Natural killer cell treated with Interleukin-12 subunit alpha and Interleukin-12 subunit beta and Interleukin-15 and Interleukin-18, amount 100 ng/mL, for 72 hours (primary cell): Measurements from ENCODE around the gene ZSCAN2. TPM values are rescaled to one million over a fixed set of nuclear protein-coding genes. Genes with fewer than 3 reads are reported as not detected.

Experiments
- ATAC-seq, 2 donors: fragments of 150-1000 bp; cut with Tn5 transposase in 1 of 2; sonication (Bioruptor Pico), chemical (Tn5 transposase) in 1 of 2; 2 replicates each; pipeline ENCODE4 v1.10.0; 2021
- DNase-seq: peaks from one replicate; pipeline ENCODE4 v3.0.0; 2022; ENCODE audit warnings: low spot score
- H3K27ac Mint-ChIP-seq, 2 donors: 1 replicate in 1 of 2; 2 replicates in 1 of 2; pipeline ENCODE4 v1.8.0; 2022; ENCODE audit warnings: mixed read lengths in 2 of 2, mild to moderate bottlenecking in 1 of 2, moderate library complexity in 1 of 2
- H3K27me3 Mint-ChIP-seq, 2 donors: 1 replicate in 1 of 2; 2 replicates in 1 of 2; pipeline ENCODE4 v1.8.0; 2022; ENCODE audit warnings: mixed read lengths in 2 of 2
- H3K36me3 Mint-ChIP-seq: one replicate; pipeline ENCODE4 v1.8.0; 2022; ENCODE audit warnings: mixed read lengths
- H3K4me1 Mint-ChIP-seq, 2 donors: 1 replicate in 1 of 2; 2 replicates in 1 of 2; pipeline ENCODE4 v1.8.0; 2022; ENCODE audit warnings: low read depth in 2 of 2, mixed read lengths in 2 of 2, mild to moderate bottlenecking in 1 of 2
- H3K4me3 Mint-ChIP-seq: one replicate; pipeline ENCODE4 v1.8.0; 2022; ENCODE audit warnings: mixed read lengths
- H3K9me3 Mint-ChIP-seq: 2 replicates; pipeline ENCODE4 v1.8.0; 2022; ENCODE audit warnings: mixed read lengths
- total RNA-seq, 2 donors: library from RNA; stranded (reverse); gene quantifications; one replicate each; pipeline ENCODE4 v1.2.3, GENCODE V29; 2022

ZSCAN2 gene
- total RNA-seq, 2 donors from 2014 or later = 5.5 to 9.2 TPM

DNA sequence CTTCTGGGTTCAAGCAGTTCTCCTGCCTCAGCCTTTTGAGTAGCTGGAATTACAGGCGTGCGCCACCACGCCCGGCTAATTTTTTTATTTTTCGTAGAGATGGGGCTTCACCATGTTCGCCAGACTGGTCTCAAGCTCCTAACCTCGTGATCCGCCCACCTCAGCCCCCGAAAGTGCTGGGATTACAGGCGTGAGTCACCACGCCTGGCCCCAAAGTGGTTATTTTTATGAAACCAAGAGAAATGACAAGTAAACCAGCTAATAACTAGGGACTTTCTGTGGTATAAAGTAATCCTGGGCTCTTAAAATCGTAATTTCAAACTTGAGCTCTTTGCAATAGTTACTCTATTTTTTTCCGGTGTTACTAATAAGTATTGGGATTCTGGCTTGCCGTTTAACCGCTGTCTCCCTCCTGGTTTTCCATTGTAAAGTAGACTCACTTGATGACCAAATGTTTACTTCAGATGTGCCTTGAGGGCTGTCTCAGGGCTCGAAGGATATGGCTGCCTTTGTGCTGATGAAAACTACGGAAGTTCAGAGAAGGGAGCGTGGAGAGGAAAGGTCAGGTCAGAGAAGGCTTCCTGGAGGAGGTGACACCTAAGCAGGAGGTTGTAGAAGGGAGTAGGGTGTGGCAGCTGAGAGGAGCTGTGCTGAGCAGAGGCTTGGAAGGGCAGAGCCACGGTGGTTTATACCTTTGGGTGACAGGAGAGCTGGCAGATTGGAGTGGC, 4.2 kb downstream of the ZSCAN2 start:
- DNase-seq (no peak), ATAC-seq (no peak)
- Mint-ChIP-seq H3K27me3 (no peaks in the 10 kb centered on the region), H3K4me1 (peaks cover 23 to 60% of the 10 kb centered on the region in 2 donors), H3K27ac (peak overlapping the region; percentile 37 to 84), H3K4me3 (peak overlapping the region; percentile 90), H3K36me3 (peaks cover 4% of the 10 kb centered on the region), H3K9me3 (no peaks in the 10 kb centered on the region)

DNA sequence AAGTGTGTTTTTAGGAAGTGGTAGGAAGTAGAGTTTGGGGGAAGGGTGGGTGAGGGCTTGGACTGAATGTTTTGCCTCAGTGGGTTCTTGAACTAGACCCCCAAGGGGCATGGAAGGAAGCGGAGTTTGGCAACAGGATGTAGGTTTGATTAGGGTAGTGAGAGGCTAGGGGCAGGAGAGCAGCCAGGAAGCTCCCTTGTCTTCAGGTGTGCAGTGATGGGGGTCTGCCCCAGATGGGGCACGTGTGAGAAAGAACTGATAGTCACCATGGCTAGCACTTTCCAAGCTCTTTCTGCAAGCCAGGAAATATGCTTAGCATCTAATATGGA, 4.7 kb downstream of the ZSCAN2 start:
- peaks cover 4% of the 10 kb centered on the region for H3K36me3 Mint-ChIP-seq
- H3K27ac Mint-ChIP-seq = peak overlapping the region; percentile 37 to 84
- H3K9me3 Mint-ChIP-seq = no peaks in the 10 kb centered on the region
- DNase-seq (no peak), ATAC-seq (no peak)
- H3K4me3 Mint-ChIP-seq = peak overlapping the region; percentile 90
- no peaks in the 10 kb centered on the region for H3K27me3 Mint-ChIP-seq
- H3K4me1 Mint-ChIP-seq = peaks cover 23 to 56% of the 10 kb centered on the region in 2 donors

DNA sequence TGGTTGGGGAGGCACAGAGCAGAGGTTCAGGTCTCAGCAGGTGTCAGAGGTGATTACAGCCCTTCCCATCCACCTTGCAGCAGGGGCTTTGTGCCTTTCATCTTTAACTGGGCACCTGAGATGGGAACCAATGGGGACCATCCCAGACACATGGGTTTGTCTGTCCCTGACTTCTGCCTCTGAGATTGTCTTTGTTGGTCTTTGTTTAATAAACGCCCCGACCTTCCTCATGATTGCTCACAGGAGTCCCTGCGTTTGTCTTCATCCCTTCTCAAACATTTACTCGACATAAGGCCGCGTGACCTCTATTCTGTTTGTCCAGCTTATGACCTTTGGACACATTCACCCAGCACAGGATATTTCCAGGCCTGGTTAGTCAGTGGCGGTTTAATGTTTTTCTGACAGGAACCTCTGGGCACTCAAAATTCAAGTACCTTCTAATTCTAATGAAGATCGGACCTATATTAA, 5.9 kb downstream of the ZSCAN2 start:
- ATAC-seq = no peak
- peaks cover 19 to 53% of the 10 kb centered on the region in 2 donors for H3K4me1 Mint-ChIP-seq

GRCh38 chr15:84608707-84609284, 8.0 kb downstream of the ZSCAN2 start:
- Mint-ChIP-seq H3K4me1 (peaks cover 13 to 32% of the 10 kb centered on the region in 2 donors), H3K27ac (no peak overlapping the region)

More for the DNA sequence above, 5.9 kb downstream of the ZSCAN2 start:
- no peaks in the 10 kb centered on the region for H3K27me3 Mint-ChIP-seq
- H3K27ac Mint-ChIP-seq = peak overlapping the region in 1 of 2 donors; percentile 84
- no peak overlapping the region for H3K4me3 Mint-ChIP-seq
- peaks cover 4% of the 10 kb centered on the region for H3K36me3 Mint-ChIP-seq
- H3K9me3 Mint-ChIP-seq = no peaks in the 10 kb centered on the region
- no peak for DNase-seq

GRCh38 chr15:84609818-84610525, 9.2 kb downstream of the ZSCAN2 start:
- ATAC-seq (no peak), DNase-seq (no peak)
- Mint-ChIP-seq H3K4me1 (peaks cover 6 to 23% of the 10 kb centered on the region in 2 donors), H3K36me3 (peaks cover 4% of the 10 kb centered on the region), H3K27me3 (no peaks in the 10 kb centered on the region), H3K9me3 (no peaks in the 10 kb centered on the region), H3K27ac (peak overlapping the region in 1 of 2 donors; percentile 17), H3K4me3 (no peak overlapping the region)

More at GRCh38 chr15:84608707-84609284, 8.0 kb downstream of the ZSCAN2 start:
- DNase-seq (no peak), ATAC-seq (no peak)
- no peaks in the 10 kb centered on the region for H3K9me3 Mint-ChIP-seq
- no peak overlapping the region for H3K4me3 Mint-ChIP-seq
- no peaks in the 10 kb centered on the region for H3K27me3 Mint-ChIP-seq
- peaks cover 4% of the 10 kb centered on the region for H3K36me3 Mint-ChIP-seq

DNA sequence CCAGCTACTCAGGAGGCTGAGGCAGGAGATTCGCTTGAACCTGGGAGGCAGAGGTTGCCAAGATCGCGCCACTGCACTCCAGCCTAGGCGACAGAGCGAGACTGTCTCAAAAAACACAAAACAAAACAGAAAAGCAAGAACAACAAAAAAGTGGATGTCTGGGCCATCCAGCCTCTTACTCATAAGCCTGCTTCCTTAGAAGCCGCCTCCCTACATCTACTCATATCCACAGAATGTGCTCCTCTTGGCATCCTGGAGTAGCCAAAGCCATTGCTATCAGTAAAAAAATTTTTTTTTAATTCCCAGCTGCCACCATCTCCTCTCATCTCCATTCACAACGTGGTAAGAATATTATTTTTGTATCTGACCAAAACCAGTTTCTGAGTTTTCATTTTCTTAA, 10.8 kb downstream of the ZSCAN2 start:
- ATAC-seq = no peak
- Mint-ChIP-seq H3K27me3 (no peaks in the 10 kb centered on the region), H3K4me1 (peaks cover 0 to 7% of the 10 kb centered on the region in 2 donors), H3K4me3 (no peak overlapping the region), H3K27ac (no peak overlapping the region), H3K36me3 (no peaks in the 10 kb centered on the region), H3K9me3 (no peaks in the 10 kb centered on the region)
- no peak for DNase-seq

GRCh38 chr15:84616235-84616634, 15.4 kb downstream of the ZSCAN2 start:
- Mint-ChIP-seq H3K9me3 (peaks cover 9% of the 10 kb centered on the region), H3K36me3 (peaks cover 14% of the 10 kb centered on the region), H3K27me3 (no peaks in the 10 kb centered on the region), H3K4me1 (peaks cover 0 to 3% of the 10 kb centered on the region in 2 donors), H3K27ac (no peak overlapping the region), H3K4me3 (no peak overlapping the region)
- ATAC-seq (no peak), DNase-seq (no peak)

DNA sequence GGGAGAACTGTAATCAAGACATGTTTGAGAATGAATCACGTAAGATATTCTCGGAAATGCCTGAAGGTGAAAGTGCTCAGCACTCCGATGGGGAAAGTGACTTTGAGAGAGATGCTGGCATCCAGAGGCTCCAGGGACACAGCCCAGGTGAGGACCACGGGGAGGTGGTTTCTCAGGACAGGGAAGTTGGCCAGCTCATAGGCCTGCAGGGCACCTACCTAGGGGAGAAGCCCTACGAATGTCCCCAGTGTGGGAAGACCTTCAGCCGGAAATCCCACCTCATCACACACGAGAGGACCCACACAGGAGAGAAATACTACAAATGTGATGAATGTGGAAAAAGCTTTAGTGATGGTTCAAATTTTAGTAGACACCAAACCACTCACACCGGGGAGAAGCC, 19.8 kb downstream of the ZSCAN2 start:
- ATAC-seq = no peak
- Mint-ChIP-seq H3K27ac (no peak overlapping the region), H3K4me3 (no peak overlapping the region), H3K27me3 (no peaks in the 10 kb centered on the region), H3K36me3 (peaks cover 16% of the 10 kb centered on the region), H3K4me1 (peaks cover 0 to 8% of the 10 kb centered on the region in 2 donors), H3K9me3 (peaks cover 9% of the 10 kb centered on the region)
- peak; percentile 12 for DNase-seq

DNA sequence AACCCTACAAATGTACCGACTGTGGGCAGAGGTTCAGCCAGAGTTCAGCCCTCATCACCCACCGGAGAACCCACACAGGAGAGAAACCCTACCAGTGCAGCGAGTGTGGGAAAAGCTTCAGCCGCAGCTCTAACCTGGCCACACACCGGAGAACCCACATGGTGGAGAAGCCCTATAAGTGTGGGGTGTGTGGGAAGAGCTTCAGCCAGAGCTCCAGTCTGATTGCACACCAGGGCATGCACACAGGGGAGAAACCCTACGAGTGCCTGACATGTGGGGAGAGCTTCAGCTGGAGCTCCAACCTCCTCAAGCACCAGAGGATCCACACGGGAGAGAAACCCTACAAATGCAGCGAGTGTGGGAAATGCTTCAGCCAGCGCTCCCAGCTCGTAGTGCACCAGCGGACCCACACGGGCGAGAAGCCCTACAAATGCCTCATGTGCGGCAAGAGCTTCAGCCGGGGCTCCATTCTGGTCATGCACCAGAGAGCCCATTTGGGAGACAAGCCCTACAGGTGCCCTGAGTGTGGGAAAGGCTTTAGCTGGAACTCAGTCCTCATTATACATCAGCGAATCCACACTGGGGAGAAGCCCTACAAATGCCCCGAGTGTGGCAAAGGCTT, 20.7 kb downstream of the ZSCAN2 start:
- H3K9me3 Mint-ChIP-seq = peaks cover 9% of the 10 kb centered on the region
- H3K4me1 Mint-ChIP-seq = peaks cover 0 to 8% of the 10 kb centered on the region in 2 donors
- H3K36me3 Mint-ChIP-seq = peaks cover 16% of the 10 kb centered on the region
- H3K27me3 Mint-ChIP-seq = no peaks in the 10 kb centered on the region
- no peak overlapping the region for H3K27ac Mint-ChIP-seq
- no peak overlapping the region for H3K4me3 Mint-ChIP-seq
- ATAC-seq = no peak
- peak; percentile 51 for DNase-seq

DNA sequence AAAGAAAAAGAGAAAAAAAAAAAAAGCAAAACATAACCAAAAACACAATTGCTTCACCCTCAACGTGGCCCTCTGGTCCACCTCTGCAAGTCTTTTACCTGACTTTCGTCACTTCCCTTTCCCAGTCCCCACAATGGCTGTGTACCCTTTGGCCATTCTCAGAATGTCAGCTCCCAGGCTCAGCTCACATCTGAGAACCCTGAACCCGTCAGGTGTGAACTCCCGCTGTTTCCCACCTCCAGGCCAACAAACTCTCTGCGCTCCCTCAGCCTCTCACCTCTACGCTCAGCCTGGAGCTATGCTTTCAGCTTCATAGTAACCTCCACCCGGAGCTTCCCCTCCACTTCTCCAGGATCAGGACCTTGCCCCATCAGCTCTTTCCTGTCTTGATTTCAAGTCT, 23.6 kb downstream of the ZSCAN2 start:
- Mint-ChIP-seq H3K27me3 (no peaks in the 10 kb centered on the region), H3K36me3 (peaks cover 16% of the 10 kb centered on the region), H3K4me3 (no peak overlapping the region), H3K27ac (no peak overlapping the region), H3K4me1 (peaks cover 0 to 8% of the 10 kb centered on the region in 2 donors), H3K9me3 (peaks cover 9% of the 10 kb centered on the region)
- ATAC-seq (no peak), DNase-seq (no peak)

- H3K4me1 Mint-ChIP-seq = peaks cover 0 to 8% of the 10 kb centered on the region in 2 donors
Measured at GRCh38 chr15:84625123-84625522, 24.3 kb downstream of the ZSCAN2 start.

DNA sequence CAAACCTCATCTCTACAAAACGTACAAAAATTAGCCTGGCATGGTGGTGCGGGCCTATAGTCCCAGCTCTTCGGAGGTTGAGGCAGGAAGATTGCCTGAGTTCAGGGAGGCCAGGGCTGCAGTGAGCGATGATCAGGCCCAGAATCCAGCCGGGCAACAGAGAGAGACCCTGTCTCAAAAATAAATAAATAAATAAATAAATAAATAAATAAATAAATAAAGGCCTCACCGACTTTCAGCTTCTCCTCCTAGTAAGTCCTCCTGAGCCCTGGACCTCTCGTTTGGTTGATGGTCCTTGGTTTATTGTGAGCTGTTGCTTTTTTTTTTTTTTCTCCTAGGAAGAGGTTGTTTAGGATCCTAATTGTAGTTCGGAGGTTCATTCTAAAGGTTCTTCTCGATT, 28.2 kb downstream of the ZSCAN2 start:
- no peaks in the 10 kb centered on the region for H3K9me3 Mint-ChIP-seq
- H3K4me1 Mint-ChIP-seq = peaks cover 20 to 25% of the 10 kb centered on the region in 2 donors
- DNase-seq (peak; percentile 18), ATAC-seq (no peak)
- no peak overlapping the region for H3K4me3 Mint-ChIP-seq
- H3K27me3 Mint-ChIP-seq = no peaks in the 10 kb centered on the region
- no peaks in the 10 kb centered on the region for H3K36me3 Mint-ChIP-seq
- no peak overlapping the region for H3K27ac Mint-ChIP-seq

More at GRCh38 chr15:84625123-84625522, 24.3 kb downstream of the ZSCAN2 start:
- no peak overlapping the region for H3K4me3 Mint-ChIP-seq
- no peak for DNase-seq
- no peaks in the 10 kb centered on the region for H3K27me3 Mint-ChIP-seq
- H3K36me3 Mint-ChIP-seq = peaks cover 13% of the 10 kb centered on the region
- peaks cover 9% of the 10 kb centered on the region for H3K9me3 Mint-ChIP-seq
- H3K27ac Mint-ChIP-seq = peak overlapping the region in 1 of 2 donors; percentile 11
- no peak for ATAC-seq

GRCh38 chr15:84631706-84632272, 31.0 kb downstream of the ZSCAN2 start:
- Mint-ChIP-seq H3K4me3 (peak overlapping the region; percentile 92), H3K4me1 (peaks cover 33 to 39% of the 10 kb centered on the region in 2 donors), H3K9me3 (no peaks in the 10 kb centered on the region), H3K27ac (peak overlapping the region; percentile 96 to 99), H3K36me3 (no peaks in the 10 kb centered on the region), H3K27me3 (no peaks in the 10 kb centered on the region)
- no peak for ATAC-seq
- no peak for DNase-seq
